K562 (cell line): ENCODE data around the gene FKRP. TPM values are rescaled to one million over a fixed set of nuclear protein-coding genes. Genes with fewer than 3 reads are reported as not detected.

ENCODE experiments used
- ATAC-seq: fragments of 200-7000 bp; cut with Tn5 transposase; 3 replicates; pipeline ENCODE4 v1.9.1; 2020; ENCODE audit warnings: moderate library complexity
- BruUV-seq: library from RNA; stranded (reverse); fragments of 400-500 nt; replicated peaks from 2 replicates; lab custom pipeline; 2021; lab: Mats Ljungman, UMichigan
- CTCF ChIA-PET: fragments of 300-600 bp; formaldehyde crosslinking; extraction: SDS; loops from one replicate; lab custom pipeline; 2021; ENCODE audit warnings: low intra/inter-chr PET ratio; lab: Yijun Ruan, JAX
- POLR2A ChIA-PET: fragments of 300-600, 350-650 bp; sonication (Branson Sonifier 250); formaldehyde crosslinking; extraction: SDS; loops from one replicate; lab custom pipeline; 2021; ENCODE audit warnings: antibody characterized with exemption, inconsistent platforms; lab: Yijun Ruan, JAX
- DNase-seq, 4 experiments: peaks; one replicate each; pipeline versions ENCODE4 v3.0.0 to v3.0.0-alpha.2; 2011 to 2018; ENCODE audit warnings: low spot score in 3 of 4, mixed read lengths in 3 of 4; ENCODE audit errors: extremely low read depth in 1 of 4
- FAIRE-seq: peaks from 2 replicates; lab custom pipeline; 2011; peaks lifted over from hg19 to GRCh38; lab: Jason Lieb, UNC
- H2AFZ ChIP-seq: 2 replicates; pipeline ENCODE4 v1.6.0; 2011; ENCODE audit warnings: low read depth, low read length, control low read depth, inconsistent platforms
- H3K27ac ChIP-seq: fragments of 200-600 bp; 3 replicates; pipeline ENCODE4 v1.8.0; 2011; ENCODE audit warnings: low read depth, mild to moderate bottlenecking, control low read depth, inconsistent platforms, low read length, moderate library complexity, mixed read lengths; ENCODE audit errors: extremely low read depth
- H3K27me3 ChIP-seq, 2 experiments: fragments of 300-600 bp in 1 of 2; 2 replicates in 1 of 2; 3 replicates in 1 of 2; pipeline versions ENCODE4 v1.6.0 to v1.8.0; 2011; ENCODE audit warnings: inconsistent platforms in 2 of 2, low read length in 2 of 2, mild to moderate bottlenecking in 1 of 2, mixed read lengths in 1 of 2, moderate library complexity in 1 of 2; ENCODE audit not compliant: control insufficient read depth in 2 of 2, insufficient read depth in 2 of 2
- H3K36me3 ChIP-seq: fragments of 300-600 bp; 3 replicates; pipeline ENCODE4 v1.8.0; 2011; ENCODE audit warnings: mild to moderate bottlenecking, low read length, inconsistent platforms; ENCODE audit not compliant: control insufficient read depth, insufficient read depth
- H3K4me1 ChIP-seq, 2 experiments: fragments of 200-600 bp in 1 of 2; replicated peaks in 1 of 2; 2 replicates in 1 of 2; 3 replicates in 1 of 2; pipeline versions ENCODE4 v1.5.1 to v1.8.0; 2011; ENCODE audit warnings: inconsistent platforms in 2 of 2, low read length in 2 of 2, mild to moderate bottlenecking in 1 of 2, mixed read lengths in 1 of 2, moderate library complexity in 1 of 2; ENCODE audit not compliant: control insufficient read depth in 2 of 2, insufficient read depth in 2 of 2
- H3K4me2 ChIP-seq: 2 replicates; pipeline ENCODE4 v1.6.1; 2011; ENCODE audit warnings: low read length, control low read depth, inconsistent platforms, mixed read lengths; ENCODE audit not compliant: insufficient read depth
- H3K4me3 ChIP-seq: fragments of 200-600 bp; sonication (generic), shearing (Covaris generic); 2 replicates; pipeline ENCODE4 v1.5.1; 2016; ENCODE audit warnings: control low read depth, inconsistent platforms
- H3K79me2 ChIP-seq: fragments of 200-600 bp; 3 replicates; pipeline ENCODE4 v1.8.0; 2011; ENCODE audit warnings: low read length, inconsistent platforms; ENCODE audit not compliant: control insufficient read depth, insufficient read depth
- H3K9ac ChIP-seq, 2 experiments: 2 replicates each; pipeline versions ENCODE4 v1.6.0 to v1.6.1; 2011; ENCODE audit warnings: low read depth in 2 of 2, low read length in 2 of 2, control low read depth in 1 of 2, inconsistent platforms in 1 of 2, mild to moderate bottlenecking in 1 of 2, mixed read lengths in 1 of 2; ENCODE audit not compliant: insufficient read depth in 1 of 2
- H3K9me1 ChIP-seq: one replicate; pipeline ENCODE4 v1.6.0; 2011; ENCODE audit warnings: inconsistent platforms, mild to moderate bottlenecking, low read length, moderate library complexity; ENCODE audit not compliant: control insufficient read depth, insufficient read depth
- H3K9me3 ChIP-seq: replicated peaks from 2 replicates; pipeline ENCODE4 v1.5.1; 2011; ENCODE audit warnings: low read depth, low read length, inconsistent platforms; ENCODE audit not compliant: control insufficient read depth, insufficient read depth
- H4K20me1 ChIP-seq: replicated peaks from 2 replicates; pipeline ENCODE4 v1.6.1; 2011; ENCODE audit warnings: low read length, inconsistent platforms, mixed read lengths; ENCODE audit not compliant: control insufficient read depth, insufficient read depth
- CEBPG ChIP-seq, 3 experiments: fragments of 200-800 bp in 1 of 3; sonication (Bioruptor generic) in 1 of 3; sonication (generic) in 1 of 3; formaldehyde crosslinking in 1 of 3; IDR thresholded peaks in 2 of 3; conservative IDR thresholded peaks in 1 of 3; 2 replicates each; pipeline versions ENCODE4 v1.6.1 to v1.8.0; 2016 to 2022; ENCODE audit warnings: missing compliant biosample characterization in 2 of 3, missing genetic modification characterization in 2 of 3, mild to moderate bottlenecking in 1 of 3, missing genetic modification reagents in 1 of 3
- EP400 ChIP-seq: fragments of 450-650 bp; IDR thresholded peaks from 2 replicates; pipeline ENCODE4 v1.6.1; 2017; ENCODE audit warnings: antibody characterized with exemption, mild to moderate bottlenecking, moderate library complexity
- ESRRA ChIP-seq: fragments of 450-650 bp; IDR thresholded peaks from 2 replicates; pipeline ENCODE4 v1.6.1; 2014; ENCODE audit warnings: low read depth, mild to moderate bottlenecking, moderate library complexity, borderline replicate concordance
- GTF2A2 ChIP-seq: IDR thresholded peaks from 2 replicates; pipeline ENCODE4 v1.6.1; 2016; ENCODE audit warnings: mild to moderate bottlenecking, missing genetic modification characterization, missing compliant biosample characterization
- KLF13 ChIP-seq: fragments of 450-650 bp; IDR thresholded peaks from 2 replicates; pipeline ENCODE4 v1.6.1; 2016; ENCODE audit warnings: missing genetic modification characterization, low read depth, mild to moderate bottlenecking, missing compliant biosample characterization, moderate library complexity, borderline replicate concordance
- MBD1 ChIP-seq: fragments of 250-450 bp; sonication (Bioruptor Pico); IDR thresholded peaks from 2 replicates; pipeline ENCODE4 v1.8.0; 2022; ENCODE audit warnings: inconsistent platforms
- NCOA4 ChIP-seq: fragments of 450-650 bp; IDR thresholded peaks from 2 replicates; pipeline ENCODE4 v1.6.1; 2018; ENCODE audit warnings: mild to moderate bottlenecking; ENCODE audit not compliant: partially characterized antibody
- NR3C1 ChIP-seq: sonication (generic); formaldehyde crosslinking; IDR thresholded peaks from 2 replicates; pipeline ENCODE4 v1.8.1; 2022; ENCODE audit warnings: missing genetic modification reagents
- POLR2A ChIP-seq: fragments of 450-650 bp; conservative IDR thresholded peaks from 2 replicates; pipeline ENCODE4 v1.6.1; 2016
- POLR2G ChIP-seq: fragments of 200-400 bp; formaldehyde crosslinking; IDR thresholded peaks from 2 replicates; pipeline ENCODE4 v1.6.1; 2017; ENCODE audit warnings: low read depth, mild to moderate bottlenecking, antibody characterized with exemption, low read length, moderate library complexity
- RBFOX2 ChIP-seq: fragments of 200-400 bp; formaldehyde crosslinking; IDR thresholded peaks from 2 replicates; pipeline ENCODE4 v1.6.1; 2017; ENCODE audit warnings: low read depth, mild to moderate bottlenecking, low read length, moderate library complexity
- RBM15 ChIP-seq: fragments of 200-400 bp; formaldehyde crosslinking; IDR thresholded peaks from 2 replicates; pipeline ENCODE4 v1.6.1; 2018; ENCODE audit warnings: mild to moderate bottlenecking, low read length, moderate library complexity; ENCODE audit not compliant: insufficient read depth
- SOX6 ChIP-seq: fragments of 450-650 bp; IDR thresholded peaks from 2 replicates; pipeline ENCODE4 v1.6.1; 2014; ENCODE audit warnings: mild to moderate bottlenecking
- SUPT5H ChIP-seq: fragments of 450-650 bp; IDR thresholded peaks from 2 replicates; pipeline ENCODE4 v1.6.1; 2016
- ZBTB5 ChIP-seq: fragments of 450-650 bp; IDR thresholded peaks from 2 replicates; pipeline ENCODE4 v1.6.1; 2017; ENCODE audit warnings: antibody characterized with exemption
- ZFP36 ChIP-seq: fragments of 150-350 bp; IDR thresholded peaks from 2 replicates; pipeline ENCODE4 v1.6.1; 2018; ENCODE audit warnings: low read length, low read depth; ENCODE audit not compliant: partially characterized antibody
- ZNF174 ChIP-seq: fragments of 250-450 bp; sonication (Bioruptor Pico); IDR thresholded peaks from 2 replicates; pipeline ENCODE4 v1.4.0; 2020; ENCODE audit warnings: mild to moderate bottlenecking
- ZNF347 ChIP-seq: fragments of 450-650 bp; formaldehyde crosslinking; IDR thresholded peaks from 2 replicates; pipeline ENCODE4 v1.4.0; 2020; ENCODE audit warnings: low read depth, mild to moderate bottlenecking, moderate library complexity
- ZNF583 ChIP-seq: fragments of 250-450 bp; sonication (Bioruptor Pico); IDR thresholded peaks from 2 replicates; pipeline ENCODE4 v1.4.0; 2020
- WGBS: fragments of 100-300 bp; shearing (Covaris generic); methylation state at CpG from one replicate; pipeline ENCODE4 v1.1.6; 2016; ENCODE audit warnings: low coverage, mixed read lengths; ENCODE audit not compliant: insufficient coverage; ENCODE audit errors: missing lambda C conversion rate; 5-methylcytosine and 5-hydroxymethylcytosine counted together
- in situ Hi-C: fragments of 300-500 bp; cut with MboI; formaldehyde crosslinking; loops from 4 replicates; pipeline ENCODE4 v1.15.0; 2018; ENCODE audit warnings: inconsistent platforms, mixed read lengths
- intact Hi-C: fragments of 100-400 bp; cut with micrococcal nuclease; formaldehyde crosslinking; loops from 2 replicates; pipeline ENCODE4 v1.14.2; 2022
- polyA plus RNA-seq, 8 experiments: library from polyadenylated mRNA; depleted of rRNA in 4 of 8; stranded (reverse) in 5 of 8; unstranded in 3 of 8; fragments of >200 nt; fragmentation: Nextera tagmentation in 2 of 8; fragmentation: Illumina TruSeq in 1 of 8; extraction: Ambion mirVana in 2 of 8; extraction: Trizol in 1 of 8; gene quantifications; 2 replicates each; pipeline versions ENCODE4 v1.2.1 to v1.2.3, GENCODE V29; 2011 to 2014; ENCODE audit warnings: inconsistent platforms in 1 of 8, missing spikeins in 1 of 8
- total RNA-seq, 7 experiments: library from RNA; depleted of rRNA in 6 of 7; stranded (reverse); fragments of >200 nt in 6 of 7; fragmentation: Illumina TruSeq in 2 of 7; extraction: Trizol in 2 of 7; gene quantifications; 2 replicates each; pipeline versions ENCODE4 v1.2.1 to v1.2.3, GENCODE V29; 2011 to 2021; ENCODE audit warnings: low replicate concordance in 1 of 7

FKRP gene
- total and polyA plus RNA-seq, 9 of the 15 experiments (the other 6 are each of a cell fraction or from before 2014, with no cell fraction given): 0.68 to 16.1 (median 6.5) TPM

DNA sequence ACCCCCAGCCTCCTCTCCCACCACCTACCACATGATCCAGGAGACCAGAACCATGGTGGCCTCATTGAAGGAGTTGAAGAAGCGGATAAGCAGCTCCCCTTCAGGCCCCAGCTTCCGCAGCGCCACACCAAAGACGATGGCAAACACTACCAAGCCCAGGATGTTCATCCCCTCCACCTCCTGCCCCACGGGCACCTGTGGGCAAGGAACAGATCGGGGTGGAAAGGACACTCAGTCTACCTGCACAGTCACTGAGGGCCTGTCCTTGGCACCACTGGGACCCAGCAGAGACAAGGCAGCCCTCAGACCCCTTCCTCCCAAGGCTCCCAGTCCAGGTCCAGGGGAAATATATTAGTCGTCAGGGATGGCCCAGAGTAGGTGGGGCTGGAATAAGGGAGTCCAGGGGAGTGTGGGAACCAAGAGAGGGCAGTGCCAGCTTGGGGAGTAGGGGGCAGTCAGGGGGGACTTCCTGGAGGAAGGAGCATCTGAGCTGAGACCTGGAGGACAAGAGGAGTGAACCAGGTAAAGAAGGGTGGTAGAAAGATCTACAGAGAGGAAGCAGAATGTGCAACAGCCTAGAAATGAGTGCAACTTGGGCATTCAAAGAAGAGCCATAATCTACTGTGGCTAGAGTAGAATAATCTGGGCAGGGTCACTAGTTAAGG is 36.6 kb downstream of the FKRP start:
- POLR2A ChIA-PET: interaction anchor here (0.7 kb wide), 1 partner anchor 62 kb away, joined by 3 read pairs; no protein-coding TSS in a partner anchor
- DNase-seq (peak in 1 of 4 experiments; percentile 14), ATAC-seq (no peak), FAIRE-seq (no peak)
- H3K79me2 ChIP-seq: peaks cover 71% of the 10 kb centered on the region
- H3K27ac ChIP-seq: peak overlapping the region; percentile 53; the same call in 1 of the 3 replicates
- H3K4me2 ChIP-seq: peak overlapping the region; percentile 30
- H3K9ac ChIP-seq: peak overlapping the region; percentile 39 to 63; a peak in 3 of 4 replicates
- peaks cover 5% of the 10 kb centered on the region for H3K9me1 ChIP-seq
- in situ Hi-C loops: no loop called here
- peaks cover 21 to 38% of the 10 kb centered on the region in 2 experiments for H3K4me1 ChIP-seq
- no peak overlapping the region for H2AFZ ChIP-seq
- no peak overlapping the region for H3K4me3 ChIP-seq
- H3K27me3 ChIP-seq: no peaks in the 10 kb centered on the region
- peaks cover 86% of the 10 kb centered on the region for H3K36me3 ChIP-seq
- CTCF ChIA-PET: no interaction called here
- peaks cover 54% of the 10 kb centered on the region for H4K20me1 ChIP-seq
- no peaks in the 10 kb centered on the region for H3K9me3 ChIP-seq
- WGBS: 93% methylated on average over 7 of the region's 7 CpGs
- BruUV-seq: no TSS peak
- intact Hi-C loops: no loop called here
- TF ChIP-seq ZNF174 (CRISPR knock-in tag): no peak
- peak; percentile 73 for TF ChIP-seq RBFOX2
- no peak for TF ChIP-seq SOX6
- TF ChIP-seq MBD1 (CRISPR knock-in tag): no peak
- peak; percentile 84 for TF ChIP-seq ZFP36
- peak; percentile 64 for TF ChIP-seq POLR2G
- no peak for TF ChIP-seq RBM15
- no peak for TF ChIP-seq NR3C1 (CRISPR knock-in tag)
- TF ChIP-seq ESRRA: no peak
- no peak for TF ChIP-seq CEBPG (CRISPR knock-in tag; IDR thresholded peaks at IDR 0.05)
- no peak for TF ChIP-seq CEBPG (tag; conservative IDR thresholded peaks at IDR 0.05 in 1 of 2, IDR thresholded peaks at IDR 0.05 in 1 of 2)
- TF ChIP-seq KLF13 (tag): no peak
- TF ChIP-seq ZNF583 (CRISPR knock-in tag): no peak
- no peak for TF ChIP-seq EP400
- TF ChIP-seq POLR2A: peak; percentile 56
- no peak for TF ChIP-seq ZBTB5
- TF ChIP-seq GTF2A2 (tag): no peak
- TF ChIP-seq ZNF347 (CRISPR knock-in tag): no peak
- no peak for TF ChIP-seq NCOA4
- 0 out of 2 replicates have a peak, but pooled peaks have one; percentile 43 for TF ChIP-seq SUPT5H
